Frontal cortex (tissue), 4 donors: Measurements from ENCODE around the gene NUP210. TPM values are rescaled to one million over a fixed set of nuclear protein-coding genes. Genes with fewer than 3 reads are reported as not detected.
"Not testable (repeated sequence)": the region's sequence is repeated elsewhere in the genome, so short reads cannot be mapped to it uniquely, and the experiment has no call there.

Experiments used
- DNase-seq, 2 donors: peaks; one replicate each; pipeline ENCODE4 v3.0.0; 2012; ENCODE audit warnings: low spot score in 2 of 2
- FAIRE-seq: peaks from 2 replicates; lab custom pipeline; 2012; peaks lifted over from hg19 to GRCh38; lab: Jason Lieb, UNC
- total RNA-seq: library from RNA; depleted of rRNA; stranded (reverse); fragments of >200 nt; gene quantifications from one replicate; pipeline ENCODE4 v1.2.3, GENCODE V29; 2014
- donor health status: control.
- donor health status: control.
- donor health status: control.

Gene NUP210
- 6.5 TPM for total RNA-seq

DNA sequence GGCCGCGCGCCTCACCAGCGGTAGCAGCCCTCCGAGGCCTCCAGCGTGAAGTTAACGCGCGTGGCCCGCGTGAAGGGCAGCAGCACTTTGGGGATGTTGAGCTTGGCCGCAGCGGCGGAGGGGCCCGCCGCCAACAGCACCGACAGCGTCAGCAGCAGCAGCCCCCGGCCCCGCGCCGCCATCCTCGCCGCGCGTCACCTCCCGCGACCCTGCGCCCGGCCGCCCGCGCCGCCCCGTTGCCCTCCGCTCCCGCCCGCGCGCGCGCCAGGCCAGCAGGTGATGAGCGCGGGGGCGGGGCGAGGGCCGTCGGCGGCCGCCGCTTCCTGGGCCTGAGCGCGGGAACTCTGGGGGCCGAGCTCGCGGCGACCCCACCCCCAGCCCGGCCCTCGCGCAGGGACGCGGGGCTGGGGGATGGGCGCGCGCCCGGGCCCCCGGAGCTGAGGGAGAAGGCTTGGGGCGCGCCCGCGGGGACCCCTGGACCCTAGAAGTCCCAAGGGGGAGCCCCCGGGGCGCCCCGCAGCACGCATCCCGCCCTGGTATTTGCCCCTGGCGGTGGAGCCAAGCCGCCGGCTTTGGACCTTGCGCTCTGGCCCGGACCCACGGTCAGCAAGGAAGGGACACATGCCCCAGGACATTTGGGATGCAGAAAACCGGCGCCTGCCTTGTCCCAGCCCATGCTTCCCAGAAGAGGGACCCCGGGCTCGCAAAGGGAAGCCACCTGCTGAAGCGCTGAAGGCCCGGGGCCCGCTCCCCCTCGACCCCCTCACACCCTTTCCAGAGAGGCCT is at the start of gene NUP210:
Gene NUP210 (minus strand): TSS at position 278 of the 786 bp plus-strand sequence. CDS start 96 bp downstream, at position 182.
- no peak for FAIRE-seq

DNA sequence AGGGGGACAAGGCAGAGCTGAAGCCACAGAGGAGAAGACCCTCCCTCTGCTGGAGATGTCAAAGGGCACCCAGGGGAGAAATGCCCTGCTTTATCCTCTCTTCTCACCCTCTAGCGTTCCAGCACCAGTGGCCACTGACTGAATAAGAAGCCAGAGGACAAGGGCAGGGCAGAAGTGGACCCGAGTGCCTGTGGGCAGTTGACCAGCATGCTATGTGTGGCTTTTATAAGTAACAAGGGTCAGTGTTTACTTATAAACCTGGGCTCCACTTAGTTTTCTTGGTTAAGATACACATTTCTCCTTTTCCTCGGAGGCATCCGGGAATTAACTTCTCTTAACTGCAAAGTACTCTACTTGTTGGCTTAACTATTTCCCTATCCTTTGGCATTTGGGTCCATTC is 46.7 kb upstream of the NUP210 start:
- no peak for DNase-seq
- no peak for FAIRE-seq

More for the DNA sequence above, at the start of gene NUP210:
- DNase-seq: peak; percentile 74 to 79

DNA sequence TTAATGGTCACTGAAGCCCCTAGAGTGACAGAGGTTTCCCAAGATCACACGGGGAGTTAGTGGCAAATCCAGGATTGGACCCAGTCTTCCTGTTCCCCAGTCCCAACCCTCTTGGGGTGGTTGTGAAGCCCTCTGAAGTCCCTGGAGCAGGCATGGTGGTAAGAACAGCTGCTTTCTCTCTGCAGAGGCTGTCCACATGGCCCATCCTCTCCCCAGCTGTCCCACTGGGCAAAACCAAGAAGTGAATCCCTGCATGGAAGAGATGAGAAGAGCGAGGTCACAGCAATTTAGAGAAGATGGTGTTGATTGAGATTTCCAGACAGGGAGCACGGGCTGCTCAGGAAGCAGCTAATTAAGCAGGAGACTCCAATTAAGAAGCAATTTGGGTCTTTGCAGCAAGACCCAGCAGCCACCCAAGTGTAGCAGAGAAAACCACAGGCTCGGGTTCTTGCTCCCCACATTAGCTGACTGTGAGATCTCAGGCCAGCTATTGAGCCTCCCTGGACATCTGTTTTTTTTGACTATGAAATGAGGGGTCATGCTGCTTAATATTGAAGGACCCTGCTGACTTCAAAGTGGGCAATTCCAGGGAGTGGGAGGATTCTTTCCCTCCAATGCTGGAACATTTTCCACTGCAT is 45.2 kb upstream of the NUP210 start:
- no peak for FAIRE-seq

DNA sequence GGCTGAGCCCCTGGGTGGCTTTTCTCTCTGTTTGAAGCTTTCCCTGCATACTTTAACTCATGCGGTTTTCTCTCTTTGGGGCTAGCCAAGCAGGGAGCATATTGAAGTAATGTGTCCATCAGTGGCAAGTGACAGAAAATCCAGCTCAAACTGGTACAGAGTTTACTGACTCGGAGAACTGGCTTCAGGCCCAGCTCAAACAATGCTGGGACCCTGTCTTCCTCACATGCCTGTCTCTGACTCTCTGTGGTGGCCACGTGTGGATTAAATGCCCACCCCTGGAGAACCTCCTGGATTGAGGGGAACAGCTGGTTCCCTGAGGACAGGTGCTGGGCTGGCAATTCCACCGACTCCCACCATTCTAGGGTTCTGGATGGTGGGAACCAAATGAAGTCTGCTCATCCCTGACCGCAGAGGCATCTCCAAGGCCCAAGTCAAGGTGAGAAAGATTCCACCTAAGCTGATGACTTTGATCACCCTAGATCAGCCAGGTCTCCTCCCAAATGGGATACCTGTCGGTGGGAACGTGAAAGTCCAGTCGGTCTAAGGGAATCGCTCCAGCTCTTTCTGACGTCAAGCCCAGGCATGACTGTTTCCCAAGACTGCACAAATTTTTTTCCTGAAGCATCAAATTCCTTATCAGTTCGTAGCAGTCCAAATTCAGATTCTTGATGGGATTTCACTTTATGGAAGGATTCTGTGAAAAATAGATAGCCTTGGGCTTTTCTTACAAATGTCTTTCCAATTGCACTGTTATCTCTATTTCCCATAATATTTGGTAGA is 43.7 kb upstream of the NUP210 start:
- DNase-seq: no peak
- FAIRE-seq: no peak

More for the DNA sequence above, 45.2 kb upstream of the NUP210 start:
- no peak for DNase-seq

DNA sequence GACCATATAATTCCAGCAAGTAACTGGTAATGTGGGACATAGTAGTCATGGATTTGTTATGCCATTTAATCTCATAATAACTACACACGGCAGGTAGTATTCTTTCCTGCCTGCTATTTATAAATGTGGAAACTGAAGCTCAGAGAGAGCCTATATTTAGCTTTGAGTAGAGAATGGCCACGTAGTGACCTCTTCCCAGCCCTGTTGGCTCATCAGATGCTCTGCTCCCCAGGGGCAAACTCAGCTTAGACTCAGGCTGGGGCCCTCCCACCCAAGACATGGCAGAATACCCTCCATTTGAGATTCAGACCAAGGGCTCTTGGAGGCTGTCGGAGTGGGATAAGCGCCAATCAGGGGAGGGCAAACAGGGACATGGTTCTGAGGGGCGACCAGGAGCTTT is 42.7 kb upstream of the NUP210 start:
- no peak for DNase-seq
- FAIRE-seq: no peak

DNA sequence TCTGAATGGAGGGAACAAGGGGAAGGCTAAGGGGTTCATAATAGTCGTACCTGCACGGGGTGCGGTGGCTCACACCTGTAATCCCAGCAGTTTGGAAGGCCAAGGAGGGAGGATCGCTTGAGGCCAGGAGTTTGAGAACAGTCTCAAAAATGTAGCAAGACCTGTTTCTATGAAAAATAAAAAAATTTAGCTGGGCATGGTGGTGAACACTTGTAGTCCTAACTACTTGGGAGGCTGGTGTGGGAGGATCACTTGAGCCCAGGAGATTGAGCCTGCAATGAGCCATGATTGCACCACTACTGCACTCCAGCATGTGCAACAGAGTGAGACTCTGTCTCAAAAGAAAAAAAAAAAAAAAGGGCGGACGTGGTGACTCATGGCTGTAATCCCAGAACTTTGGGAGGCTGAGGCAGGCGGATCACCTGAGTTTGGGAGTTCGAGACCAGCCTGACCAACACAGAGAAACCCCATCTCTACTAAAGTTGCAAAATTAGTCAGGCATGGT is 42.1 kb upstream of the NUP210 start:
- FAIRE-seq (no peak), DNase-seq (no peak)

DNA sequence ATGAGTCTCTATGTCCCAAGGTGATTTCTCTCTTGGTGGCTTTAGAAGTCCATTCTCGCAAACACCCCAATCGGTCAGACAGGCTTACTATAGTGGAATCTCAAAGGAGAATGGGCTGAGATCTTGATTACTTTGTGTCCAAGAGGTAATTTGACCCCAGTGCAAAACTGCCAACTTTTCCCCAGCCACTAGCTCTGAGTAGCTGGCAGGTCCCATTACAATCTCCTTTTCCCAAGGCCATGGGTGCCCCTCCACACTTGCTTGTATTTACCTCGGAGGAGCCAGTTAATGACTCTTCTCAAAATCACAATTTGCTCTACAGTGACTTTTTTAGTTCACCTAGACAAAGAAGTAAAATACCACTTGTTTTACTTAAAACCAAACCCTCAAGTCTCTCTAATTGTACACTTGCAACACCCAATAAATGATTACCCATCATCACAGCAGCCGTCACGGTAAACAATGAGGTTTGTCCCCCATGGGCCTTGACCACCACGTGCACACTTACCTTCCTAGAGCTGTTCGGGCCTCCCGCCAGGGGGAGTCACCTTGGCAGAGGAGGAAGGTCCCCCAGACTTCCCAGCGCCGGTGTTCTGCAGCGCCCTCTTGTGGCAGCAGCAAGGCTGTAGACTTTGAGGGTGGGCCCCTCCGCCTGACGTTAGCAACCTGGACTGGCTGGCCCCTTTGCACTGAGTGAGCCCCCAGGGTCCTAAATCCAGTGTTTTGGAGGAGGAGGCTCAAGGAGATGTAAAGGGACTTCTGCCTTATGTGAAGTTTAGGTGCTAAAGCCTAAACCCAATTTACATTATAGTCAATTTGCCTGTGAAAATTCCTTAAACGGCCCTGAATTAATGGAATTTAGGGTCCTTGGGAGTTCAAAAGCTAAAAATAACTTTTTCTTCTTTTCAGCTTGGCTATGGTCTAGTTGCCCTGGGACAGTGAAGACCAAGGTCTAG is 41.3 kb upstream of the NUP210 start:
- DNase-seq (no peak), FAIRE-seq (no peak)

DNA sequence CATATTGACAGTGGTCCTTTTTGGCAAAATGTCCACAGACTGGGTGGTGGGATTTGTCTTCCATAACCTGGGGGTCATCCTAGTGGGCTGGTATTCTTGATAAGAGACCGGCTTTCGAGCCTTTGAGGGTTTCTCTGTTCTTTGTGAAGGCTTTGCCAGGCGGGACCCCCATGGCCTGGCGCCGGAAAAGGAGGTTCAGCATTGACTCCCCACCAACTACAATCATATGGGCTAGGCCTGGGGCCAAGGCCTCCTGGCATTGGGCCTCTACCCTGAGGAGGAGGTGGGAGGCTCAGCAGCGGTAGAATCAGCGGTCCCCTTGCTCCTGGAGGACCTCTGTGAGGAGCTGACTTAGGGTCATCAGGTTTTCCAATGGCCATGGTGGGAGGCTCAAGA is 40.2 kb upstream of the NUP210 start:
- FAIRE-seq (no peak), DNase-seq (no peak)

DNA sequence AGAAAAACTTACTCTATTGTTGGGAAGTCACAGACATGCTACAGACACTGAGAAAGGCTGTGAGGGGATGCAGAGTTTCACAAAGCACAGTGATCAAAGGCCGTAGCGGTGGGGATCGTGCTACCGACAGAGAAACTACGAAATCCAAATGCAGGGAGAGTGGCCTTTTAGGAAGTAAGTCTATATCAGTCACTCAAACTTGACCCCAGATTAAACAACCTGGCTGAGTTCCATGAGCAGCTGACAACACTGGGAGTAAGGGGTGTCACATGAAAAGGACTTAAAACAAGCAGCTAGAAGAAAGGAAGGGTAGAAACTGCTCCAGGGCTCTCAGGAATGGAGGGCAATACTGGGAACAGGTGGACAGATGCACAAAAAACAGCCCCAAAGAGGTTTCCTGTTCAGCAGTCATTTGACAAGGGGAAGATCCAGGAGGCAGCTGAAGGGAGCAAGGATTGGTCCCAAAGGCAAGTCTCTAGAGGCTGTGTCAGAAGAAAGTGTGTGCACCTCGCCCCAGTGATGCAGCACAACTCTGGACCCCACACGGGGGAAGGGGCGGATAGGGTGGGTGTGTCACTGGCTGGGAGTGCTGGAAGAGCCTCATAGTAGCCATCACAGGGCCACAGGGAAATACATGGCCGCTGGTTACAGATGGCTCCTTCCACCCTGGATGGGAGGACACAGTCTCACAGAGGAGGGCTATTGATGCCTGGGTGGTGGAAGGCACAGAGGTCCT is 39.7 kb upstream of the NUP210 start:
- DNase-seq: no peak

DNA sequence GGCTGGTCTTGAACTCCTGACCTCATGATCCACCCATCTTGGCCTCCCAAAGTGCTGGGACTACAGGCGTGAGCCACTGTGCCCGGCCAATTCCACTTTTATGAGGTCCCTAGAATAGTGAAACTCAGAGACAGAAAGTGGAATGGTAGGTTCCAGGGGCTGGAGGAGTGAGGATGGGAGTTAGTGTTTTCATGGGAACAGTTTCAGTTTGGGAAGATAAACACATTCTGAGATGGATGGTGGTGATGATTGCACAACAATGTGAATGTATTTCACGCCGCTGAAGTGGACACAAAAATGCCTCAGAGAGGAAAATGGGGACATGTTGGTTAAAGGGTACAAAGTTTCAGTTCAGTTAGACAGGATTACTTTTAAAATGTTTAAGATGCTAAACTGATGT is 37.5 kb upstream of the NUP210 start:
- FAIRE-seq (no peak), DNase-seq (no peak)

More for the DNA sequence above, 39.7 kb upstream of the NUP210 start:
- no peak for FAIRE-seq

DNA sequence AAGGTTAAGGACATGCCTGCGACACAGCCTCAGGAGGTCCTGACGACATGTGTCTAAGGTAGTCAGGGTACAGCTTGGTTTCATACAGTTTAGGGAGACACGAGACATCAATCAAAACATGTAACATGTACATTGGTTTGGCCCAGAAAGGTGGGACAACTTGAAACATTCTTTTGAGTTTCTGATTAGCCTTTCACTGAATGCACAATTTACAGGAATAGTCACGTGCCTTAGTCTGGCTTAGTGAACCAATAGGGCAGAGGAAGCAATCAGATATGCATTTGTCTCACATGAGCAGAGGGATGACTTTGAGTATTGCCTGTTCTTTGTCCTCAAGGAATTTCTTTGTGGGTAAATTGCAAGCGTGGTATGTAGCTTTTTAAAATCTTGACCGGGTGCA is 35.5 kb upstream of the NUP210 start:
- DNase-seq (no peak), FAIRE-seq (no peak)

DNA sequence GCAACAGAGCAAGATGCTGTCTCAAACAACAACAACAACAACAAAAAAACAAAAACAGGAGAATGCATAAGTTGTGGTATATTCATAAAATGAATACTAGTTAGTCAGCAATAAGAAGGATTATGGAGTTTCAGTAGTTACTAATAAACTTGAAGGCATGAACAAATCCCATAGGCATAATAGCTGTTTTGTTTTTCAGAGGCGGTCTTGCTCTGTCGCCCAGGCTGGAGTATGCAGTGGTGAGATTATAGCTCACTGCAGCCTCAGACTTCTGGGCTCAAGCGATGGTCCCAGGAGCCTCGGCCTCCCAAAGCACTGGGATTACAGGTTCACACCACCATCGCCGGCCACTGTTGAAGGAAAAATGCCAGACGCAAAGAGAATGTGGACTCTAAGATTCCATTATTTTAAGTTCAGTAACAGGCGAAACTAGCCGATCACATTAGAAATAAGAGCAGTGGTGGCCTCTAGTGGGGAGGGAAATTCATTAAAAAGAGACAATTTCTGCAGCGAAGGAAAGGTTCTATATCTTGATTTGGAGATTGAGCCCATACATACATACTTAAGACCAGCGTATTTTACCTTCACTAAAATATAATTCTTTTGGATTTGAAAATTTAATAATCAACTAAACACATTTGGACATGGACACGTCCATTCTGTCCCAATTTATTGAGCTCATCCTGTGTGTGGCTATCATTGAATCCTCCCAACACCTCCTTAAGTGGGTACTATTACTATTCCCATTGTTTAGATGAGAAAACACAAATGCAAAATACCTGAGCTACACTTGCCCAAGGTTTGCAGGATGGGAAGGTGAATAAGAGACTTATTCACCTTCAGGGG is 32.6 kb upstream of the NUP210 start:
- FAIRE-seq: no peak

DNA sequence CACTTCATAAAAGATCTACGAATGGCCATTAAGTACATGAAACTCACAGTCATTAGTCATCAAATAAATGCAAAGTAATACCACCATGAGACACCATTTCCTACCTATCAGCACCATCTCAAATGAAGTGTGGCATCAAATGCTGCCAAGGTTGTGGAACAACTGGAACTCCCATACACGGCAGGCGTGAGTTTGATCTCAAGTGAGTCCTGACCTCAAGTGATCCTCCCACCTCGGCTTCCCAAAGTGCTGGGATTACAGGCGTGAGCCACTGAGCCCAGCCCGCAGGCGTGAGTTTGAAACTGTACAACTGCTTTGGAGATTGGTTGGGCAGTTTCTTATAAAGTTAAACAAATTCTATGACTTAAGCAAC is 31.2 kb upstream of the NUP210 start:
- DNase-seq: no peak
- no peak for FAIRE-seq

More for the DNA sequence above, 32.6 kb upstream of the NUP210 start:
- peak; percentile 33 to 51 for DNase-seq

DNA sequence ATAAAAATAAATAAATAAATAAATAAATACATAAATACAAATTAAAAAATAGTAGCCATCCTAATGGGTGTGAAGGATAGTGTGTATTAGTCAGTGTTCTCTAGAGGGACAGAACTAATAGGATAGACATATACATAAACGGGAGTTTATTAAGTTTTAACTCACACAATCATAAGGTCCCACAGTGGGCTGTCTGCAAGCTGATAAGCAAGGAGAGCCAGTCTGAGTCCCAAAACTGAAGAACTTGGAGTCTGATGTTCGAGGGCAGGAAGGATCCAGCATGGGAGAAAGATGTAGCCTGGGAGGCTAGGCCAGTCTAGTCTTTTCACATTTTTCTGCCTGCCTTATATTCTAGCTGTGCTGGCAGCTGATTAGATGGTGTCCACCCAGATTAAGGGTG is 22.8 kb upstream of the NUP210 start:
- not testable (repeated sequence) for FAIRE-seq, DNase-seq

DNA sequence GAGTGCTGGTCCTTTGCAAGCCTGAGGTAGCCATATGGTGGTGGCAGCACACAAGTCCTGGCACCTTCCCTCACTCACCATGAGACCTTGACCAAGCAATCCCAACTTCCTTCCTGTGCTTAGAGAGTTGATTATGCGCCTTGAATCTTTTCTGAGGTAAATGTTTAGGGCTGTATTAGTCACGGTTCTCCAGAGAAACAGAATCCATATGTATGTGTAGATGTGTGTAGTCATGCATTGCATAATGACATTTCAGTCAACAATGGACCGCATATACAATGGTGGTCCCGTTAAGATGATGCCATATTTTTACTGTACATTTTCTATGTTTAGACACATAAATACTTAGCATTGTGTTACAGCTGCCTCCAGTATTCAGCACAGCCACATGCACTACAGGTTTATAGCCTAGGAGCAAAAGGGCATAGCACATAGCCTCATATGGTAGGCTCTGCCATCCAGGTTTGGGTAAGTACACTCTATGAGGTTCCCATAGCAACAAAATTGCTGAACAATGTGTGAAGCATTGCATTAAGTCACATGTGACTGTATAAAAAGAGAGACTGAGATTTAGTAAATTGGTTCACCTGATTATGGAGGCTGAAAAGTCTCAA is 20.2 kb upstream of the NUP210 start:
- no peak for FAIRE-seq
- DNase-seq: no peak

DNA sequence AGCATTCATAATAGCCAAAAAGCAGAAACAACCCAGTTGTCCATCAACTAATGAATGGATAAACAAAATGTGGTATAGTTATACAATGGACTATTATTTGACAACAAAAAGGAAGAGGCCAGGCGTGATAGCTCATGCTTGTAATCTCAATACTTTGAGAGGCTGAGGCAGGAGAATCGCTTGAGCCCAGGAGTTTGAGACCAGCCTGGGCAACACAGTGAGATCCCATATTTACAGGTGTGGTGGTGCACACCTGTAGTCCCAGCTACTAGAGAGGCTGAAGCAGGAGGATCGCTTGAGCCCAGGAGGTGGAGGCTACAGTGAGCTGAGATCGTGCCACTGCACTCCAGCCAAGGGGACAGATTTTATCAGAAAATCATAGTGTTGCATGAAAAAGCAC is 16.1 kb upstream of the NUP210 start:
- DNase-seq, FAIRE-seq: not testable (repeated sequence)

DNA sequence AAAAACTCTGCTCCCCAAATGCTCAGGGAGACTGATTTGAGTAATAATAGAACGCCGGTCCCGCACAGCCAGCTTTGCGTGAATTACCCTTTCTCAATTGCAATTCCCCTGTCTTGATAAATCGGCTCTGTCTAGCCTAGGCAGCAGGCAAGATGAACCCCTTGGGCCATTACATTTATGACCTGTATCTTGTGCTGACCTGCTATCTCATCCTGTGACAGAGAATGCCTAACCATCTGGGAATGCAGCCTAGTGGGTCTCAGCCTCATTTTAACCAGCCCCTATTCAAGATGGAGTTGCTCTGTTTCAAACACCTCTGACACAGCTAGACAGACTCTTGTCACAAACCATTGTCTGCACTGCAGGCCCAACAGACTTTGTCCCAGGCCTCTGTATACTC is 13.8 kb upstream of the NUP210 start:
- DNase-seq (no peak), FAIRE-seq (no peak)
